CD4-positive, alpha-beta T cell (primary cell): ENCODE measurements around the gene TMEM87B. TPM values are rescaled to one million over a fixed set of nuclear protein-coding genes. Genes with fewer than 3 reads are reported as not detected.

ENCODE experiments used
- ATAC-seq: fragments of 200-7000 bp; cut with Tn5 transposase; one replicate; pipeline ENCODE4 v1.10.0; 2022; ENCODE audit warnings: mild to moderate bottlenecking; ENCODE audit not compliant: poor library complexity
- CTCF ChIA-PET: fragments of 350-600 bp; sonication (Branson Sonifier 250); formaldehyde crosslinking; loops from one replicate; lab custom pipeline; 2021; ENCODE audit warnings: antibody characterized with exemption, inconsistent platforms; lab: Charles Lee
- POLR2A ChIA-PET: fragments of 350-600 bp; sonication (Branson Sonifier 250); formaldehyde crosslinking; loops from one replicate; lab custom pipeline; 2021; ENCODE audit warnings: antibody characterized with exemption, inconsistent platforms; lab: Charles Lee
- DNase-seq, 14 experiments: peaks; one replicate each; pipeline ENCODE4 v3.0.0-alpha.2; 2013 to 2020; ENCODE audit warnings: mixed read lengths in 2 of 14
- H3K27ac ChIP-seq, 2 donors: one replicate each; pipeline versions ENCODE4 v1.5.1 to v1.7.0; 2013; ENCODE audit warnings: low read length in 2 of 2, low read depth in 1 of 2, mild to moderate bottlenecking in 1 of 2
- H3K27me3 ChIP-seq, 2 experiments: 1 replicate in 1 of 2; 2 replicates in 1 of 2; pipeline versions ENCODE4 v1.6.1 to v1.7.0; 2013; ENCODE audit warnings: low read length in 2 of 2, control low read depth in 1 of 2, mild to moderate bottlenecking in 1 of 2, moderate library complexity in 1 of 2; ENCODE audit not compliant: insufficient read depth in 2 of 2, control insufficient read depth in 1 of 2
- H3K36me3 ChIP-seq: one replicate; pipeline ENCODE4 v1.6.1; 2013; ENCODE audit warnings: low read length, control low read depth; ENCODE audit not compliant: insufficient read depth
- H3K4me1 ChIP-seq: one replicate; pipeline ENCODE4 v1.6.1; 2013; ENCODE audit warnings: low read length, control low read depth; ENCODE audit not compliant: insufficient read depth
- H3K4me3 ChIP-seq: one replicate; pipeline ENCODE4 v1.5.1; 2013; ENCODE audit warnings: mild to moderate bottlenecking, low read length, moderate library complexity
- H3K9me3 ChIP-seq, 2 experiments: 1 replicate in 1 of 2; 2 replicates in 1 of 2; pipeline versions ENCODE4 v1.6.1 to v1.7.0; 2013; ENCODE audit warnings: low read length in 2 of 2, mild to moderate bottlenecking in 2 of 2, control low read depth in 1 of 2, moderate library complexity in 1 of 2; ENCODE audit not compliant: control insufficient read depth in 1 of 2, insufficient read depth in 1 of 2
- H3K27ac Mint-ChIP-seq: one replicate; pipeline ENCODE4 v1.8.0; 2020; ENCODE audit warnings: mixed read lengths
- H3K27me3 Mint-ChIP-seq: one replicate; pipeline ENCODE4 v1.8.0; 2021; ENCODE audit warnings: mixed read lengths
- H3K36me3 Mint-ChIP-seq: one replicate; pipeline ENCODE4 v1.8.0; 2021; ENCODE audit warnings: low read depth, mixed read lengths
- H3K4me1 Mint-ChIP-seq: one replicate; pipeline ENCODE4 v1.8.0; 2021; ENCODE audit warnings: low read depth, mixed read lengths
- H3K4me3 Mint-ChIP-seq: one replicate; pipeline ENCODE4 v1.8.0; 2020; ENCODE audit warnings: mild to moderate bottlenecking, mixed read lengths
- H3K9me3 Mint-ChIP-seq: one replicate; pipeline ENCODE4 v1.8.0; 2020; ENCODE audit warnings: mixed read lengths
- CTCF ChIP-seq: fragments of 200-600 bp; IDR thresholded peaks from one replicate; pipeline ENCODE4 v1.8.0; 2022; ENCODE audit warnings: antibody characterized with exemption, mild to moderate bottlenecking
- intact Hi-C, 2 experiments: fragments of 100-400 bp; cut with DNase I in 1 of 2; cut with micrococcal nuclease in 1 of 2; formaldehyde crosslinking; loops; one replicate each; pipeline versions ENCODE4 v1.15.1 to v1.9.0; 2023 to 2025; cut with DNase I, micrococcal nuclease
- total RNA-seq, 174 experiments: library from RNA in 2 of 174; stranded (reverse) in 2 of 174; gene quantifications; one replicate each; pipeline ENCODE4 v1.2.3 and lab custom pipeline; 2021 to 2026

The TMEM87B gene
- total RNA-seq, 2 experiments from 2014 or later, result 8.9 to 12.1 TPM

GRCh38 chr2:112162341-112162740 is 107.3 kb downstream of the TMEM87B start:
- intact Hi-C loops, result no loop called here
- no peaks in the 10 kb centered on the region for H3K9me3 ChIP-seq
- peaks cover 11% of the 10 kb centered on the region for H3K4me1 Mint-ChIP-seq
- H3K27ac Mint-ChIP-seq, result no peak overlapping the region
- TF ChIP-seq CTCF, result no peak
- no peaks in the 10 kb centered on the region for H3K36me3 Mint-ChIP-seq
- H3K4me3 ChIP-seq, result no peak overlapping the region
- no peaks in the 10 kb centered on the region for H3K27me3 ChIP-seq
- H3K27ac ChIP-seq, result no peak overlapping the region
- DNase-seq (no peak), ATAC-seq (no peak)
- ChIA-PET POLR2A (no interaction called here), CTCF (interaction anchor here (1.2 kb wide), 1 partner anchor 158 kb away, joined by 3 read pairs; no protein-coding TSS in a partner anchor)
- H3K9me3 Mint-ChIP-seq, result no peaks in the 10 kb centered on the region
- no peaks in the 10 kb centered on the region for H3K36me3 ChIP-seq
- H3K4me1 ChIP-seq, result peaks cover 9% of the 10 kb centered on the region
- H3K4me3 Mint-ChIP-seq, result no peak overlapping the region
- H3K27me3 Mint-ChIP-seq, result no peaks in the 10 kb centered on the region

GRCh38 chr2:112162956-112163355 is 107.9 kb downstream of the TMEM87B start:
- Histone ChIP-seq H3K27ac (no peak overlapping the region), H3K27me3 (no peaks in the 10 kb centered on the region), H3K36me3 (no peaks in the 10 kb centered on the region), H3K4me3 (no peak overlapping the region), H3K9me3 (no peaks in the 10 kb centered on the region), H3K4me1 (peaks cover 7% of the 10 kb centered on the region)
- no peaks in the 10 kb centered on the region for H3K9me3 Mint-ChIP-seq
- H3K27ac Mint-ChIP-seq, result no peak overlapping the region
- no peak overlapping the region for H3K4me3 Mint-ChIP-seq
- no peak for ATAC-seq
- no peak for TF ChIP-seq CTCF
- H3K36me3 Mint-ChIP-seq, result no peaks in the 10 kb centered on the region
- CTCF ChIA-PET, result interaction anchor here (1.2 kb wide), 1 partner anchor 158 kb away, joined by 3 read pairs; no protein-coding TSS in a partner anchor
- H3K4me1 Mint-ChIP-seq, result peaks cover 15% of the 10 kb centered on the region
- DNase-seq, result no peak
- intact Hi-C loops, result no loop called here
- POLR2A ChIA-PET, result no interaction called here
- no peaks in the 10 kb centered on the region for H3K27me3 Mint-ChIP-seq

- Mint-ChIP-seq H3K27ac (no peak overlapping the region), H3K27me3 (no peaks in the 10 kb centered on the region), H3K9me3 (no peaks in the 10 kb centered on the region), H3K4me3 (no peak overlapping the region), H3K4me1 (peaks cover 18% of the 10 kb centered on the region), H3K36me3 (no peaks in the 10 kb centered on the region)
- ChIA-PET POLR2A (no interaction called here), CTCF (no interaction called here)
- Histone ChIP-seq H3K27me3 (no peaks in the 10 kb centered on the region), H3K9me3 (no peaks in the 10 kb centered on the region), H3K4me3 (no peak overlapping the region), H3K4me1 (peaks cover 9% of the 10 kb centered on the region), H3K36me3 (no peaks in the 10 kb centered on the region), H3K27ac (no peak overlapping the region)
- TF ChIP-seq CTCF, result no peak
- peak in 1 of 14 experiments; percentile 0 for DNase-seq
- intact Hi-C loops, result no loop called here
- no peak for ATAC-seq
These were observed 108.5 kb downstream of the TMEM87B start for GRCh38 chr2:112163541-112163981.
